PC-3 (cell line): ENCODE data around the gene TNFRSF11A.

Experiments
- EZH2 ChIP-seq: fragments of 300-600 bp; sonication (generic); IDR thresholded peaks from one replicate; pipeline ENCODE4 v1.6.1; 2017; ENCODE audit warnings: antibody characterized with exemption, mild to moderate bottlenecking, low read length; ENCODE audit not compliant: unreplicated experiment
- EZH2phosphoT487 ChIP-seq: fragments of 300-600 bp; sonication (generic); IDR thresholded peaks from 2 replicates; pipeline ENCODE4 v1.6.1; 2018; ENCODE audit warnings: mild to moderate bottlenecking, antibody characterized with exemption, low read length, borderline replicate concordance
- TF ChIP-seq, protein P1 (sequence below): fragments of 300-600 bp; sonication (generic); conservative IDR thresholded peaks from 2 replicates; pipeline ENCODE4 v1.5.1; 2017; ENCODE audit warnings: antibody characterized with exemption, low read depth, mild to moderate bottlenecking, low read length

DNA sequence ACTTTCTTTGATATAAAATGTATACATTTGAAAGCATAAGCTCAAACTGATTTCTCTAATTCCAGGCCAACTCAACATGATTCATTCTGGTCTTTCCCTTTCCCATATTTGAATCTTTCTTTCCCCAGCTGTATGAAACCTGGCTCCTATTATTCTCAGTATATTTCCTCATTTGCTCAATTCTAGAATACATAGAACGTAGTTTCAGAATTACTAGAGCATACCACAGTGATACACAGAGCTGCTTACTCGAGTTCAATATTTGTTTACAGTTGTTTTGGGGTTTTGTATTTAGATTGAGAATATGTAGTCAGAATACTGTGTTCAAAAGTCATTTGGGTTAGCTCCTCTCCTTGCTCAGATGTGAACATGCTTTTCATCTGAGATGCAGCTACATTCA is 43.0 kb downstream of the TNFRSF11A start:
- TF ChIP-seq, protein P1, sequence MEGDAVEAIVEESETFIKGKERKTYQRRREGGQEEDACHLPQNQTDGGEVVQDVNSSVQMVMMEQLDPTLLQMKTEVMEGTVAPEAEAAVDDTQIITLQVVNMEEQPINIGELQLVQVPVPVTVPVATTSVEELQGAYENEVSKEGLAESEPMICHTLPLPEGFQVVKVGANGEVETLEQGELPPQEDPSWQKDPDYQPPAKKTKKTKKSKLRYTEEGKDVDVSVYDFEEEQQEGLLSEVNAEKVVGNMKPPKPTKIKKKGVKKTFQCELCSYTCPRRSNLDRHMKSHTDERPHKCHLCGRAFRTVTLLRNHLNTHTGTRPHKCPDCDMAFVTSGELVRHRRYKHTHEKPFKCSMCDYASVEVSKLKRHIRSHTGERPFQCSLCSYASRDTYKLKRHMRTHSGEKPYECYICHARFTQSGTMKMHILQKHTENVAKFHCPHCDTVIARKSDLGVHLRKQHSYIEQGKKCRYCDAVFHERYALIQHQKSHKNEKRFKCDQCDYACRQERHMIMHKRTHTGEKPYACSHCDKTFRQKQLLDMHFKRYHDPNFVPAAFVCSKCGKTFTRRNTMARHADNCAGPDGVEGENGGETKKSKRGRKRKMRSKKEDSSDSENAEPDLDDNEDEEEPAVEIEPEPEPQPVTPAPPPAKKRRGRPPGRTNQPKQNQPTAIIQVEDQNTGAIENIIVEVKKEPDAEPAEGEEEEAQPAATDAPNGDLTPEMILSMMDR: no peak
- TF ChIP-seq EZH2 (no peak), EZH2phosphoT487 (no peak)
